Aorta (tissue), 5 donors: Measurements from ENCODE around the gene GPR146. TPM values are rescaled to one million over a fixed set of nuclear protein-coding genes. Genes with fewer than 3 reads are reported as not detected.

ENCODE experiments used
- ATAC-seq: fragments of 200-7000 bp; cut with Tn5 transposase; one replicate; pipeline ENCODE4 v1.9.1; 2022; ENCODE audit warnings: moderate library complexity; ENCODE audit not compliant: low FRiP score
- DNase-seq, 2 donors: peaks; one replicate each; pipeline ENCODE4 v3.0.0-alpha.2; 2020
- H3K27ac ChIP-seq, 2 donors: one replicate each; pipeline ENCODE4 v1.5.1; 2013; ENCODE audit warnings: low read length in 2 of 2, mild to moderate bottlenecking in 2 of 2, moderate library complexity in 2 of 2, control low read depth in 1 of 2, inconsistent platforms in 1 of 2, low read depth in 1 of 2
- H3K27me3 ChIP-seq, 2 donors: one replicate each; pipeline ENCODE4 v1.6.1; 2013; ENCODE audit warnings: control low read depth in 1 of 2, low read length in 1 of 2, mild to moderate bottlenecking in 1 of 2, moderate library complexity in 1 of 2; ENCODE audit not compliant: insufficient read depth in 2 of 2, control insufficient read depth in 1 of 2
- H3K36me3 ChIP-seq, 2 donors: one replicate each; pipeline ENCODE4 v1.6.1; 2013; ENCODE audit warnings: control low read depth in 1 of 2, low read length in 1 of 2, mild to moderate bottlenecking in 1 of 2; ENCODE audit not compliant: insufficient read depth in 2 of 2, control insufficient read depth in 1 of 2
- H3K4me1 ChIP-seq, 2 donors: one replicate each; pipeline ENCODE4 v1.6.1; 2013; ENCODE audit warnings: low read length in 2 of 2, control low read depth in 1 of 2, mild to moderate bottlenecking in 1 of 2, moderate library complexity in 1 of 2; ENCODE audit not compliant: insufficient read depth in 2 of 2, control insufficient read depth in 1 of 2
- H3K4me3 ChIP-seq, 2 donors: one replicate each; pipeline ENCODE4 v1.5.1; 2013; ENCODE audit warnings: low read length in 2 of 2, control low read depth in 1 of 2, mild to moderate bottlenecking in 1 of 2
- H3K9me3 ChIP-seq: one replicate; pipeline ENCODE4 v1.6.1; 2013; ENCODE audit warnings: mild to moderate bottlenecking, low read length; ENCODE audit not compliant: control insufficient read depth
- WGBS, 2 donors: extraction: QIAGEN DNeasy Blood & Tissue Kit; methylation state at CpG; one replicate each; pipeline ENCODE4 v1.1.7; 2013; 5-methylcytosine and 5-hydroxymethylcytosine counted together
- intact Hi-C, 2 donors: fragments of 100-400 bp; cut with DNase I; formaldehyde crosslinking; loops; one replicate each; pipeline versions ENCODE4 v1.14.2 to v1.15.0; 2022
- polyA plus RNA-seq, 2 donors: library from polyadenylated mRNA; stranded (reverse); fragments of 200-250 nt; gene quantifications; one replicate each; pipeline ENCODE4 v1.2.3, GENCODE V29; 2013
- total RNA-seq, 2 donors: library from RNA; stranded (reverse); fragmentation: NEBNext Ultra II Directional; extraction: Animal tissue kit (Norgen Biotek cat#: 25700); gene quantifications; one replicate each; pipeline ENCODE4 v1.2.1, GENCODE V29; 2021
- donor health status: healthy with polysubstance abuse.
- donor health status: Bipolar disorder and iron deficiency.
- donor health status: DM: no; HTN: no; CAD: no.
- donor health status: DM: no; HTN: no; CAD: no.
- donor health status: DM: yes; HTN: yes; CAD: no.

GPR146 gene
- total and polyA plus RNA-seq, 4 donors, result 2.2 to 44.2 (median 10.4) TPM

DNA sequence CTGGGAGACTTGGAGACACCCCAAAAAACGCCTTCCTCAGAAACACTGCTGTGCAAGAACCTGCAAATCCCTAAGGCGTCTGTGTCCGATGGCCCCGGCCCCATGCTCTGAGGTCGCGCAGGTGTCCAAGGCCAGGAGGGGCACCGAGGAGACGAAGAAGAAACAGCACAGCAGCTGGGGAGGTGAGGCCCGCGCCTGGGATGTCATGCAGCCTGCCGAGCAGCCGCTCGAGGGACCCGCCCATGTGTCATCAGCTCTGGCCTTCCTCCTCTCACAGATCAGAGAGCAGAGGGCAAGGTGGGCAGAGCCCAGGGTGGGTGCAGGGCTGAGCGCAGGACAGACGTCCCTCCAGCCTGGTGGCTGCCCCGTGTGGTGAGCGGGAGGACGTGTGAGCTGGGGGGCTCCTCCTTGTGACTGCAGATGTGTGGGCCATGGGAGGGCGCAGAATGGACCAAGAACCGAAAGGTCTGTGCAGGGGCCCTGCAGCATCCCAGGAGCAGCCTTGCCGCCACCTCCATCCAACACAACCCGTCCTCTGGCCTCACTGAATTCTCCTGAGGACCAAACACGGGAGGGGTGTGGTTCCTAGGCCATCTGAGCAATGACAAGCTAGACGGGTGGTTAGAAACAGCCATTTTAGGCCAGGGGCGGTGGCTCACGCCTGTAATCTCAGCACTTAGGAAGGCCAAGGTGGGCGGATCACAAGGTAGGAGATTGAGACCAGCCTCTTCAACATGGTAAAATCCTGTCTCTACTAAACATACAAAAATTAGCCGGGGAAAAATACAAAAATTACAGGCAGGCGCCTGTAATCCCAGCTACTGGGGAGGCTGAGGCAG, 30.5 kb downstream of the GPR146 start:
- no peak for ATAC-seq
- WGBS, 2 donors, result 93 to 95% methylated on average over 30 of the region's 30 CpGs
- Histone ChIP-seq H3K4me3 (no peak overlapping the region), H3K4me1 (no peaks in the 10 kb centered on the region), H3K27ac (no peak overlapping the region), H3K27me3 (no peaks in the 10 kb centered on the region), H3K36me3 (no peaks in the 10 kb centered on the region), H3K9me3 (no peaks in the 10 kb centered on the region)
- intact Hi-C loops, result no loop called here
- no peak for DNase-seq

DNA sequence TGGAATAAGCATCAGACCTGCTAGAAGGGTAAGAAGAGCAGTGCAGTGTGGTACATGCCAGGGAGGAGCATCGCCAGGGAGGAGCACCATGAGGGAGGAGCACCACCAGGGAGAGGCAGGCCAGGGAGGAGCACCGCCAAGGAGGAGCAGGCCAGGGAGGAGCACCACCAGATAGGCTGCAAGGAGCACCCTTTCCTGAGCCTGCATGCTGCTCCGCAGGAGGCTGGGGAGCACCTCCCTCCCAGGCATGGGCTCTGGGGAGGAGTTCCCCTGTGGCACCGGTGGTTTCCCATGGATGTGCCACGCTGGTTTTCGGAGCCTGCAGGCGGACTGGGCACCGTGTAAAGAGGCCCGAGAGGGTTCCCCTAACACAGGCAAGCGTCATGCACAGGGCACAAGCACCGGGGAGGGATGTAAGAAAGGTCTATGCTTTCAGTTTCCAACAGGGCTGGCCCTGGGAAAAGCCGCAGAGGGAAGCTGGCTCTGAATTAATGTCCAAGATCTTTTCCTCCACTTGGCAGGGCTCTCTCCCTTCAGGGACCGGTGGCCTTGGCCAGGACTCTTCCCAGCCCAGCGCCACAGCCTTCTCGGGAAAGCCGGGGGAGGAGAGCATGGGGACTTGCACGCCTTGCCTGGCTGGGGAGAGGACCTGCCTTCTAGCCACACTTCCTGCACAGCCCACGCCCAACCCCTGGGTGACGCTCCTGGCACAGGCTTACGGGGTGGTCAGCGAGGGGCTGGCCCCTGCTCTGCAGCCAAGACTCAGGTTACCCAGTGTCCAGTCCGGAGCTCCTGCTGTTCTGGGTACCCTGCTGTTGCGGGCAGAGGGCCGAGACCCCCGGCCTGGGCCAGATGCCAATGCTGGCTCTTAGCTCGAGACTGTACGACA, 32.1 kb downstream of the GPR146 start:
- ATAC-seq (peak; percentile 70), DNase-seq (peak in 1 of 2 donors; percentile 77)
- Histone ChIP-seq H3K9me3 (no peaks in the 10 kb centered on the region), H3K4me1 (no peaks in the 10 kb centered on the region), H3K27me3 (no peaks in the 10 kb centered on the region), H3K36me3 (no peaks in the 10 kb centered on the region), H3K4me3 (no peak overlapping the region), H3K27ac (no peak overlapping the region)
- WGBS, 2 donors, result 14 to 18% methylated on average over 27 of the region's 27 CpGs
- intact Hi-C loops, result no loop called here

GRCh38 chr7:1078519-1078918, 34.2 kb downstream of the GPR146 start:
- Histone ChIP-seq H3K9me3 (no peaks in the 10 kb centered on the region), H3K36me3 (no peaks in the 10 kb centered on the region), H3K27ac (no peak overlapping the region), H3K4me3 (no peak overlapping the region), H3K27me3 (no peaks in the 10 kb centered on the region), H3K4me1 (no peaks in the 10 kb centered on the region)
- DNase-seq (no peak), ATAC-seq (no peak)
- WGBS, 2 donors, result 93 to 94% methylated on average over 10 to 11 of the region's 11 CpGs
- intact Hi-C loops, result no loop called here

- H3K27ac ChIP-seq, result no peak overlapping the region
- ATAC-seq (no peak), DNase-seq (no peak)
- WGBS, 2 donors, result 94 to 95% methylated on average over 15 of the region's 15 CpGs
- intact Hi-C loops, result no loop called here
- no peaks in the 10 kb centered on the region for H3K4me1 ChIP-seq
- no peak overlapping the region for H3K4me3 ChIP-seq
- H3K9me3 ChIP-seq, result no peaks in the 10 kb centered on the region
- no peaks in the 10 kb centered on the region for H3K27me3 ChIP-seq
- no peaks in the 10 kb centered on the region for H3K36me3 ChIP-seq
Observed at GRCh38 chr7:1078985-1079384, 34.6 kb downstream of the GPR146 start.

GRCh38 chr7:1079546-1079945, 35.2 kb downstream of the GPR146 start:
- Histone ChIP-seq H3K27ac (no peak overlapping the region), H3K36me3 (no peaks in the 10 kb centered on the region), H3K27me3 (no peaks in the 10 kb centered on the region), H3K4me1 (no peaks in the 10 kb centered on the region), H3K9me3 (no peaks in the 10 kb centered on the region), H3K4me3 (no peak overlapping the region)
- no peak for ATAC-seq
- intact Hi-C loops, result no loop called here
- DNase-seq, result no peak
- WGBS, 2 donors, result 89 to 94% methylated on average over 12 of the region's 12 CpGs

GRCh38 chr7:1080252-1080920, 36.0 kb downstream of the GPR146 start:
- 92 to 93% methylated on average over 38 of the region's 38 CpGs for WGBS, 2 donors
- no peaks in the 10 kb centered on the region for H3K9me3 ChIP-seq
- DNase-seq, result no peak
- H3K27ac ChIP-seq, result no peak overlapping the region
- no peaks in the 10 kb centered on the region for H3K36me3 ChIP-seq
- ATAC-seq, result no peak
- H3K4me3 ChIP-seq, result no peak overlapping the region
- no peaks in the 10 kb centered on the region for H3K4me1 ChIP-seq
- intact Hi-C loops, result no loop called here
- no peaks in the 10 kb centered on the region for H3K27me3 ChIP-seq

DNA sequence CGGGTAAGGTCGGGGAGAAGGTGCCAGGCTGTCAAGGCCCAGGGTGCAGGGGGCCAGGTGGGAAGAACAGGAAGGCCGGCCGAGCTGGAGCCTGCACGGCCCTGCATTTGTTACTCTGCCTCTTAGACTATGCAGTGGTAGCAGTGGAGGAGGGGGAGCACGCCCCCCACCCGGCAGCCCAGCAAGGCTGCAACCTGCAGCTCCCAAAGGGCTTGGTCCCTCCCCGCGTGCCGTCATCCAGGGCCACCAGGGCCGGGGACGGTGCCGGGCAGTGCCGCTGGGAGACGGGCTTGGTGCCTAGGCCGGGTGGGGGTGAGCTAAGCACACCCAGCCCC, 36.5 kb downstream of the GPR146 start:
- H3K27me3 ChIP-seq, result no peaks in the 10 kb centered on the region
- H3K4me1 ChIP-seq, result no peaks in the 10 kb centered on the region
- ATAC-seq (no peak), DNase-seq (no peak)
- H3K36me3 ChIP-seq, result no peaks in the 10 kb centered on the region
- no peak overlapping the region for H3K27ac ChIP-seq
- intact Hi-C loops, result no loop called here
- WGBS, 2 donors, result 93 to 98% methylated on average over 14 to 16 of the region's 16 CpGs
- no peak overlapping the region for H3K4me3 ChIP-seq
- no peaks in the 10 kb centered on the region for H3K9me3 ChIP-seq

GRCh38 chr7:1081336-1081735, 37.0 kb downstream of the GPR146 start:
- ATAC-seq (no peak), DNase-seq (no peak)
- WGBS, 2 donors, result 90 to 92% methylated on average over 18 to 20 of the region's 20 CpGs
- no peak overlapping the region for H3K27ac ChIP-seq
- no peaks in the 10 kb centered on the region for H3K9me3 ChIP-seq
- no peaks in the 10 kb centered on the region for H3K36me3 ChIP-seq
- no peak overlapping the region for H3K4me3 ChIP-seq
- H3K27me3 ChIP-seq, result no peaks in the 10 kb centered on the region
- no peaks in the 10 kb centered on the region for H3K4me1 ChIP-seq
- intact Hi-C loops, result no loop called here
